KOPT-K1 (cell line): ENCODE measurements around the gene CFD.
A peak's percentile ranks its signal among the peaks of the same experiment; 100 is the strongest.
"Not testable (repeated sequence)": the region's sequence is repeated elsewhere in the genome, so short reads cannot be mapped to it uniquely, and the experiment has no call there.

Source experiments
- H3K27ac ChIP-seq: fragments of 200-600 bp; sonication (generic); 2 replicates; pipeline ENCODE4 v1.5.1; 2016; ENCODE audit warnings: antibody characterized with exemption, mild to moderate bottlenecking, low read depth, low read length; ENCODE audit not compliant: poor library complexity, severe bottlenecking
- H3K36me3 ChIP-seq: fragments of 200-600 bp; sonication (generic); 2 replicates; pipeline ENCODE4 v1.5.1; 2017; ENCODE audit warnings: antibody characterized with exemption, mild to moderate bottlenecking, low read length, moderate library complexity; ENCODE audit not compliant: insufficient read depth
- H3K9me3 ChIP-seq: fragments of 200-600 bp; sonication (generic); 2 replicates; pipeline ENCODE4 v1.5.1; 2017; ENCODE audit warnings: antibody characterized with exemption, low read length, mild to moderate bottlenecking; ENCODE audit not compliant: insufficient read depth, poor library complexity, severe bottlenecking

Gene CFD

GRCh38 chr19:883661-884211 is 24.3 kb downstream of the CFD start:
- H3K36me3 ChIP-seq = peaks cover 69% of the 10 kb centered on the region
- H3K9me3 ChIP-seq = no peaks in the 10 kb centered on the region
- no peak overlapping the region for H3K27ac ChIP-seq

GRCh38 chr19:884420-885211 is 25.2 kb downstream of the CFD start:
- Histone ChIP-seq H3K36me3 (peaks cover 77% of the 10 kb centered on the region), H3K9me3 (no peaks in the 10 kb centered on the region), H3K27ac (no peak overlapping the region)

DNA sequence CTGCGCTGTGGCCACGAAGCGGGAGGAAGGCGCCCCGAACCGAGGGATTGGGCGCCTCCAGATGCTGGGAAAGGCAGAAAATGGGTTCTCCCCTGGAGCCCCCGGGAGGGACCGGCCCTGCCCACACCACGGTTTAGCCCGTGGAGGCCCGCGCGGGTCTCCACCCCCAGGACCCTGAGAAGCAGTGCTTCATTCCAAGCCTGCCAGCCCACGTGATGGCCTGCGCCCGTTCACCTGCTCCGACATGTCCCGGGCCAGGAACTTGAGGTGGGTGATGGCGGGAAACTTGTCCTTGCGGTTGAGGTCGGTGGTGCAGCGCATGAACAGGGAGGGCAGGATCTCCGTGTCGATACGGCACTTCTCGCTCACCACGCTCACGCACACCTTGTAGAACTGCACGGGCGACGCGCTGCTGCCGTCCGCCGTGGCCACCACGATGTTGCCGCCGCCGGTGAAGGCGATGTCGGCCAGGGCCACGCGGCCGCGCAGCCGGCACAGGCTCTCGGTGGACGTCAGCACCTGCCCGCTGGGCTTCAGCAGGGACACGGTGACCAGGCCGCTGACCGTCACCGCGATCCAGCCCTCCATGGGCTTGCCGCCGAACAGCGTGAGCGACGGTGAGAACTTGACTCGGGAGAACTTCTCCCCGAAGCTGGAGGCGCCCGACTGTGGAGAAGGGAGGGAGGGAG is 26.2 kb downstream of the CFD start:
- no peak overlapping the region for H3K27ac ChIP-seq
- H3K9me3 ChIP-seq = no peaks in the 10 kb centered on the region
- H3K36me3 ChIP-seq = peaks cover 83% of the 10 kb centered on the region

DNA sequence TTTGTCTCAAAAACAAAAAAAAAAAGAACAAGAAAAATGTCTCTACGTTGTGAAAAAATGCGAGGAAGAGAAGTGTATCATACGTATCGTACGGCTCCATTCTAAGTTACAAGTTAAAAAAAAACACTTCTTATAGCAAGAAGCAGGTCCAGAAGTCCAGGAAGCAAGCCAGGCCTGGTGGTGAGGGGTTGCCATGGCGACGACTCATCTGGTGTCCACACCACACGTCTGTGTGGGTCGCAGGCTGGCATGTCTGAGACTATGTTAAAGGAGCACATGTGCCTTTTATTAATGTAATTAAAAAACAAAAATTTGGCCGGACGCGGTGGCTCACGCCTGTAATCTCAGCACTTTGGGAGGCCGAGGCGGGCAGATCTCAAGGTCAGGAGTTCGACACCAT is 27.6 kb downstream of the CFD start:
- H3K36me3 ChIP-seq = peaks cover 72% of the 10 kb centered on the region
- no peaks in the 10 kb centered on the region for H3K9me3 ChIP-seq
- no peak overlapping the region for H3K27ac ChIP-seq

DNA sequence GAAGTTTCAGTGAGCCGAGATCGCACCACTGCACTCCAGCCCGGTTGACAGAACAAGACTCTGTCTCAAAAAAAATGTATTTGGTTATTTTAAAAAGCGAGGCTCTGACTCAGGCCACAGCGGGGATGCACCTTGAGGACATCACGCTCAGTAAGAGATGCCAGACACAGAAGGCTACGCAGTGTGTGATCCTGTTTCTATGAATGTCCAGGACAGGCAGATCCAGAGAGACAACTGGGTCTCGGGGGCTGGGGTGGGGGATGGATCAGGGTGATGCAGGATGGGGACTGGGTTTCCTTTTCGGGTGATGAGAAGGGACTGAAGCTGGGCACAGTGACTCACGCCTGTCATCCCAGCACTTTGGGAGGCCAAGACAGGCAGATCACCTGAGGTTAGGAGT is 28.1 kb downstream of the CFD start:
- H3K36me3 ChIP-seq = peaks cover 67% of the 10 kb centered on the region
- no peaks in the 10 kb centered on the region for H3K9me3 ChIP-seq
- H3K27ac ChIP-seq = no peak overlapping the region

DNA sequence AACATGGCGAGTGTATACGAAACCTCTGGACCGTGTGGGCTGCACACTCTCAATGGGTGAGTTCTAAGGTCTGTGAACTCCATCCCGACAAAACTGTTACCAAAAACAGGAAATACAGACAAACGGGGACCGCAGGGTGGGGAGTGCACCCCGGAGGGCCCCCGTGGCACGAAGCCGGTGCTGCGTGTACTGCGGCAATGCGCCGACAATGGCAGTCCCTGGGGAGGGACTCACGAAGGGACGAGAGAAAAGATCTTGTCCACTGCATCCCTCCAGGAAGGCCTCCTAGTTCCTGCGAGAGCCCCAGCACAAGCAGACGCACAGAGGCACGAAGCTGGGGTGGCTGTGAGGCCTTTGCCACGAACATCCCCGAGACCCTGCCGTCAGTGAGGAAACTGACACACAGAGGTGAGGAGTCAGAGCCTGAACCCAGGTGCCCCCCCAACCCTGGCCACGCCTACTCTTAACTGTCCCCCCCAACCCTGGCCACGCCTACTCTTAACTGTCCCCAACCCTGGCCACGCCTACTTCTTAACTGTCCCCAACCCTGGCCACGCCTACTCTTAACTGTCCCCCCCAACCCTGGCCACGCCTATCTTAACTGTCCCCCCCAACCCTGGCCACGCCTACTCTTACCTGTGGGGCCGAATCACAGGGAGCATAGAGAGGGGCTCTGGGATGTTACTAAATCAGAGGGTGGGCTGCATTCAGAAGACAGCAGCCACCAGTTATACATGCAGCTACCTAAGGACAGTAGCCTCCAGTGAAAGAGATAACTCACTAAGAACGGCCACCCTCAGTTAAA is 29.3 kb downstream of the CFD start:
- H3K36me3 ChIP-seq = peaks cover 56% of the 10 kb centered on the region
- no peaks in the 10 kb centered on the region for H3K9me3 ChIP-seq
- no peak overlapping the region for H3K27ac ChIP-seq

DNA sequence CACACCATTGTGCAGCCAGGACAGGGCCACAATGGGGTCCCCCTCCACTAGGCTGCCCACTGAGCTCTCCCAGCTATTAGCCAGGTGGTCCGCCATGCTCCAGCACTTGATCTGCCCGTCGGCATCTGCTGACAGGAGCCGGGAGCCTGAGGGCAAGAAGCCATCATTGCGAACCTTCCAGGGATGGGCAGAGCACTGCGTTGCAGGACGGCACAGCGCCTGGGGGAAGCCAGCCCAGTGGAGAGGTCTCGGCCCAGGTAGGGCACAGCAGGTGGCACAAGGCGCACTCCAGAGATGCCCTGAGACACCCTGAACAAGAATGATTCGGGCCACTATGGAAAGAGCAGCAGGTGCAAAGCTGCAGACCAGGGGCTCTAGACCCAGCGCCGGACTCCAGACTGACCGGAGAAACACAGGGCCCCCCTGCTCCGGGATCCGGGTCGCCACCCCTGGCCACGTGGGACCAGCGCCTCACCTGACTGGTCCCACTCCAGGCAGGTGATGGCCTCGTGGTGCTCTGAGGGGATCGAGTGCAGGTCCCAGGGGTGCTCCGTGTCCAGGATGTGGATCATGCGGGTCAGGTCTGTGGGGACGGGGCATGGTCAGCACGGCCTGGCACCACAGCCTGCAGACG is 30.3 kb downstream of the CFD start:
- peaks cover 49% of the 10 kb centered on the region for H3K36me3 ChIP-seq

DNA sequence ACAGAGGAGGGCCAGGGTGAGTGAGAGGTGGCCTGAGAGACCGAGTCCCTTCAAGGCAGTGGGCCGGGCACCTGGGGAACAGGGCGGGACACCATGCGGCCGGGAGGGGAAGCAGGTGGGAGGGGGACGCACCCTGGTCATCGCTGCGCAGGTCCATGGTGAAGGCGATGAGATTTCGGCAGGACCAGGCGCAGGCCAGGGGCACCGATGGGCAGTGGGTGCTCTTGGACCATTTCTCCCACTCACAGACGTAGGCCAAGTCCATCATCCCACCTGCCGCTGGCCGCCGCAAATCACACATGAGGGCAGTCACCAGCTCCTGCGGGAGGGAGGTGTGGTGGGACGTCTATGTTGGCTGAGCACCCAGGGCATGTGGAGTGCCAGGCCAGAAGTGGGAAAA is 31.4 kb downstream of the CFD start:
- Histone ChIP-seq H3K27ac (no peak overlapping the region), H3K36me3 (peaks cover 39% of the 10 kb centered on the region), H3K9me3 (no peaks in the 10 kb centered on the region)

More for the DNA sequence above, 30.3 kb downstream of the CFD start:
- H3K27ac ChIP-seq = no peak overlapping the region
- no peaks in the 10 kb centered on the region for H3K9me3 ChIP-seq

- H3K27ac ChIP-seq = peak overlapping the region; percentile 87
- peaks cover 32% of the 10 kb centered on the region for H3K36me3 ChIP-seq
- not testable (repeated sequence) for H3K9me3 ChIP-seq
Observed at GRCh38 chr19:891421-892200, 32.1 kb downstream of the CFD start.

- H3K9me3 ChIP-seq = no peaks in the 10 kb centered on the region
- peaks cover 31% of the 10 kb centered on the region; the same call in 1 of the 2 replicates for H3K36me3 ChIP-seq
- peak overlapping the region; percentile 87 for H3K27ac ChIP-seq
Observed at GRCh38 chr19:892243-892893, 32.9 kb downstream of the CFD start.

DNA sequence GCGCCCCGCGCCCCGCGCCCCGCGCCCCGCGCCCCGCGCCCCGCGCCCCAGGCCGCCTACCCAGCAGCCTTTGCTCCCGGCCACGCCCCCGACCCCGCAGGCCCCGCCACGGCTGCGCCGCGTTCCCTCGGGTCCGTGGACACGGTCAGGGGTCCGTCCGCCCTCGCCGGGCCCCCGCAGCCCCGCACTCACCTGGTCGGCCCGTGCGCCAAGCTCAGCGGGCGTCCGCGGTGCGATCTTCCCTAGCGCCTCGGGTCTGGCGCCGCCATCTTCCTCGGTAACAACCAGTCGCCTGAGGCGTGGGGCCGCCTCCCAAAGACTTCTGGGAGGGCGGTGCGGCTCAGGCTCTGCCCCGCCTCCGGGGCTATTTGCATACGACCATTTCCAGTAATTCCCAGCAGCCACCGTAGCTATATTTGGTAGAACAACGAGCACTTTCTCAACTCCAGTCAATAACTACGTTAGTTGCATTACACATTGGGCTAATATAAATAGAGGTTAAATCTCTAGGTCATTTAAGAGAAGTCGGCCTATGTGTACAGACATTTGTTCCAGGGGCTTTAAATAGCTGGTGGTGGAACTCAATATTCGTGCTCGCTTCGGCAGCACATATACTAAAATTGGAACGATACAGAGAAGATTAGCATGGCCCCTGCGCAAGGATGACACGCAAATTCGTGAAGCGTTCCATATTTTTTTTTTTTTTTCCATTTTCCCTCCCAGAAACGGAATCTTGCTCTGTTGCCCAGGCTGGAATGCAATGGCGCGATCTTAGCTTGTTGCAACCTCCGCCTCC is 33.6 kb downstream of the CFD start, which contains the start of the genes MED16 and RNU6-9:
TSS of gene MED16 (minus strand) at position 294 of the 796 bp plus-strand sequence. CDS start 2,056 bp downstream, outside the sequence.
TSS of gene RNU6-9 (plus strand) at position 591 of the 796 bp plus-strand sequence.
- Histone ChIP-seq H3K27ac (peak within 1 kb of the TSS; percentile 87), H3K9me3 (no peaks in the 10 kb centered on the region), H3K36me3 (peaks cover 29% of the 10 kb centered on the region; the same call in 1 of the 2 replicates)

DNA sequence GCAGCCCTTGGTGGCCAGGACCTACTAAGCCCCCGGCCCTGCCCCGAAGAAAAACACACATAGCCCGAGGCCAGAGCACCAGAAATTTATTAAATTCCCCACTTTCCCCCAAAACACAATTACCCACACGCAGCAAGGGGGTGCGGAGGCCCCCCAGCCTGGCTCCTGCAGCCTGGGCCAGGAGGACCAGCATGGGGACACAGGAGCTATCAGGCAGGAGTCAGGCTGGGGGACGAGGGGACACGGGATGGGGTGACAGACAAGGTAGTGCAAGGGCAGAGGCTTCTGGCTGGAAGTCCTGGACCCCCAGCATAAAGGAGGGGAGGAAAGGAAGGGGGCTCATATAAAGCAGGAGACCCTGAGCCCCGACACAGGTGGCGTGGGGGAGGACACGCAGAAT is 37.0 kb downstream of the CFD start:
- Histone ChIP-seq H3K36me3 (peaks cover 8% of the 10 kb centered on the region; the same call in 1 of the 2 replicates), H3K9me3 (no peaks in the 10 kb centered on the region), H3K27ac (no peak overlapping the region)

GRCh38 chr19:896999-897398 is 37.5 kb downstream of the CFD start:
- Histone ChIP-seq H3K27ac (no peak overlapping the region), H3K9me3 (no peaks in the 10 kb centered on the region), H3K36me3 (peaks cover 8% of the 10 kb centered on the region; the same call in 1 of the 2 replicates)
